Measurements from ENCODE around the gene AGXT2.

DNA sequence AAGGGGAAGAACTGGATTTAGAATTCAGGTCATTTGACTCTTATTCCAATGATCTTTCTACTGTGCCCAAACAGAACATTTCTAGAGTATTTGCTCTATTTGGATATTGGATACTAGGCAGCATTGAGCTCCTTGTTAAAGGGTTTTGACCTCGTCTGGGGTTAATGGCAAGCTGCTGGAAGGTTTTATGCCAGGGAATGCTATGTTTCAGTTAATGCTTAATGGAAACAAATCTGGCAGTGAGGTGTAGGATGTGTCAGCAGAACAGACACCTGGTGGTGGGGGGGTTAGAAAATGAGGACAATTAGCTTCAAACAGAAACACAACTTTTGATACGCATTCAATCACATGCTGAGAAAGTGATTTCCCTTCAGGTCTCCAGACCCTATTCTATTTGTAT is 51.5 kb downstream of the AGXT2 start:
- TF ChIP-seq EGR1 (IDR thresholded peaks at IDR 0.05) (no peak), CEBPB (IDR thresholded peaks at IDR 0.05) (no peak), TEAD4 (IDR thresholded peaks at IDR 0.05) (no peak), FOXM1 (IDR thresholded peaks at IDR 0.05; ENCODE audit: borderline replicate concordance, low read depth) (no peak), EP300 (IDR thresholded peaks at IDR 0.05; ENCODE audit: borderline replicate concordance) (no peak), TAF1 (IDR thresholded peaks at IDR 0.05; ENCODE audit: low read depth) (no peak), CREB1 (IDR thresholded peaks at IDR 0.05; ENCODE audit: low read depth) (no peak), TCF12 (IDR thresholded peaks at IDR 0.05; ENCODE audit: low read depth) (no peak), YY1 (IDR thresholded peaks at IDR 0.05; ENCODE audit: low read depth) (no peak), RAD21 (IDR thresholded peaks at IDR 0.05; ENCODE audit: low read depth) (no peak)
- TF ChIP-seq, protein P1, sequence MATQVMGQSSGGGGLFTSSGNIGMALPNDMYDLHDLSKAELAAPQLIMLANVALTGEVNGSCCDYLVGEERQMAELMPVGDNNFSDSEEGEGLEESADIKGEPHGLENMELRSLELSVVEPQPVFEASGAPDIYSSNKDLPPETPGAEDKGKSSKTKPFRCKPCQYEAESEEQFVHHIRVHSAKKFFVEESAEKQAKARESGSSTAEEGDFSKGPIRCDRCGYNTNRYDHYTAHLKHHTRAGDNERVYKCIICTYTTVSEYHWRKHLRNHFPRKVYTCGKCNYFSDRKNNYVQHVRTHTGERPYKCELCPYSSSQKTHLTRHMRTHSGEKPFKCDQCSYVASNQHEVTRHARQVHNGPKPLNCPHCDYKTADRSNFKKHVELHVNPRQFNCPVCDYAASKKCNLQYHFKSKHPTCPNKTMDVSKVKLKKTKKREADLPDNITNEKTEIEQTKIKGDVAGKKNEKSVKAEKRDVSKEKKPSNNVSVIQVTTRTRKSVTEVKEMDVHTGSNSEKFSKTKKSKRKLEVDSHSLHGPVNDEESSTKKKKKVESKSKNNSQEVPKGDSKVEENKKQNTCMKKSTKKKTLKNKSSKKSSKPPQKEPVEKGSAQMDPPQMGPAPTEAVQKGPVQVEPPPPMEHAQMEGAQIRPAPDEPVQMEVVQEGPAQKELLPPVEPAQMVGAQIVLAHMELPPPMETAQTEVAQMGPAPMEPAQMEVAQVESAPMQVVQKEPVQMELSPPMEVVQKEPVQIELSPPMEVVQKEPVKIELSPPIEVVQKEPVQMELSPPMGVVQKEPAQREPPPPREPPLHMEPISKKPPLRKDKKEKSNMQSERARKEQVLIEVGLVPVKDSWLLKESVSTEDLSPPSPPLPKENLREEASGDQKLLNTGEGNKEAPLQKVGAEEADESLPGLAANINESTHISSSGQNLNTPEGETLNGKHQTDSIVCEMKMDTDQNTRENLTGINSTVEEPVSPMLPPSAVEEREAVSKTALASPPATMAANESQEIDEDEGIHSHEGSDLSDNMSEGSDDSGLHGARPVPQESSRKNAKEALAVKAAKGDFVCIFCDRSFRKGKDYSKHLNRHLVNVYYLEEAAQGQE (IDR thresholded peaks at IDR 0.05; ENCODE audit: low read depth), result no peak
- TF ChIP-seq, protein P2, sequence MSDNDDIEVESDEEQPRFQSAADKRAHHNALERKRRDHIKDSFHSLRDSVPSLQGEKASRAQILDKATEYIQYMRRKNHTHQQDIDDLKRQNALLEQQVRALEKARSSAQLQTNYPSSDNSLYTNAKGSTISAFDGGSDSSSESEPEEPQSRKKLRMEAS (IDR thresholded peaks at IDR 0.05), result no peak

Data from Ishikawa (cell line).